GM23338 (cell line): ENCODE measurements around the gene MID1. TPM values are rescaled to one million over a fixed set of nuclear protein-coding genes. Genes with fewer than 3 reads are reported as not detected.

Experiments
- ATAC-seq: fragments of 200-7000 bp; cut with Tn5 transposase; 3 replicates; pipeline ENCODE4 v1.9.1; 2020
- DNase-seq: peaks from one replicate; pipeline ENCODE4 v3.0.0-alpha.2; 2015; ENCODE audit warnings: low spot score
- H2AFZ ChIP-seq: fragments of 200-600 bp; sonication (generic); 2 replicates; pipeline ENCODE4 v1.8.0; 2016; ENCODE audit warnings: antibody characterized with exemption, mild to moderate bottlenecking, moderate library complexity
- H3F3A ChIP-seq: fragments of 200-600 bp; sonication (generic); replicated peaks from 2 replicates; pipeline ENCODE4 v1.8.0; 2017; ENCODE audit warnings: antibody characterized with exemption, mixed run types, low read depth
- H3K27ac ChIP-seq: fragments of 200-600 bp; sonication (generic); 2 replicates; pipeline ENCODE4 v1.6.1; 2016; ENCODE audit warnings: low read depth
- H3K27me3 ChIP-seq: fragments of 200-600 bp; sonication (generic); 2 replicates; pipeline ENCODE4 v1.8.0; 2016; ENCODE audit warnings: mild to moderate bottlenecking, mixed run types, moderate library complexity; ENCODE audit not compliant: insufficient read depth
- H3K36me3 ChIP-seq: fragments of 200-600 bp; sonication (generic); 2 replicates; pipeline ENCODE4 v1.8.0; 2016; ENCODE audit warnings: mild to moderate bottlenecking; ENCODE audit not compliant: insufficient read depth
- H3K4me1 ChIP-seq: fragments of 200-600 bp; sonication (generic); 2 replicates; pipeline ENCODE4 v1.8.0; 2016; ENCODE audit warnings: mild to moderate bottlenecking, moderate library complexity; ENCODE audit not compliant: insufficient read depth
- H3K4me2 ChIP-seq: fragments of 200-600 bp; sonication (generic); 2 replicates; pipeline ENCODE4 v1.7.1; 2017; ENCODE audit warnings: mixed run types
- H3K4me3 ChIP-seq: fragments of 200-600 bp; sonication (generic); 2 replicates; pipeline ENCODE4 v1.6.1; 2016; ENCODE audit warnings: mixed run types
- H3K79me2 ChIP-seq: fragments of 200-600 bp; sonication (generic); replicated peaks from 2 replicates; pipeline ENCODE4 v1.8.0; 2017; ENCODE audit warnings: mild to moderate bottlenecking; ENCODE audit not compliant: insufficient read depth
- H3K9me2 ChIP-seq: fragments of 200-600 bp; sonication (generic); 2 replicates; pipeline ENCODE4 v1.8.0; 2017; ENCODE audit not compliant: insufficient read depth
- H4K20me1 ChIP-seq: fragments of 200-600 bp; sonication (generic); replicated peaks from 2 replicates; pipeline ENCODE4 v1.8.0; 2017; ENCODE audit warnings: mild to moderate bottlenecking; ENCODE audit not compliant: insufficient read depth
- H3K27ac Mint-ChIP-seq: 2 replicates; pipeline ENCODE4 v1.8.0; 2020; ENCODE audit warnings: inconsistent platforms, mild to moderate bottlenecking, moderate library complexity, mixed read lengths
- H3K27me3 Mint-ChIP-seq: 3 replicates; pipeline ENCODE4 v1.8.0; 2022; ENCODE audit warnings: low read depth, mild to moderate bottlenecking, moderate library complexity, mixed read lengths, inconsistent platforms; ENCODE audit not compliant: insufficient read depth, poor library complexity
- H3K36me3 Mint-ChIP-seq: 3 replicates; pipeline ENCODE4 v1.8.0; 2021; ENCODE audit warnings: low read depth, mild to moderate bottlenecking, inconsistent platforms, moderate library complexity, mixed read lengths
- H3K4me1 Mint-ChIP-seq: 3 replicates; pipeline ENCODE4 v1.8.0; 2020; ENCODE audit warnings: mild to moderate bottlenecking, inconsistent platforms, mixed read lengths
- H3K4me3 Mint-ChIP-seq: 3 replicates; pipeline ENCODE4 v1.8.0; 2021; ENCODE audit warnings: moderate library complexity, mild to moderate bottlenecking, inconsistent platforms, mixed read lengths
- H3K9me3 Mint-ChIP-seq: 3 replicates; pipeline ENCODE4 v1.8.0; 2020; ENCODE audit warnings: moderate library complexity, mild to moderate bottlenecking, inconsistent platforms, mixed read lengths
- CTCF ChIP-seq, 2 experiments: fragments of 200-600 bp in 1 of 2; sonication (generic) in 1 of 2; conservative IDR thresholded peaks; 2 replicates each; pipeline versions ENCODE4 v1.5.1 to v1.6.1; 2016 to 2017; ENCODE audit warnings: antibody characterized with exemption in 2 of 2, low read depth in 2 of 2, mild to moderate bottlenecking in 2 of 2, moderate library complexity in 1 of 2
- ETS1 ChIP-seq: IDR thresholded peaks from 2 replicates; pipeline ENCODE4 v1.6.1; 2016; ENCODE audit warnings: antibody characterized with exemption
- EZH2 ChIP-seq: fragments of 200-600 bp; sonication (generic); IDR thresholded peaks from one replicate; pipeline ENCODE4 v1.8.0; 2017; ENCODE audit warnings: antibody characterized with exemption, mild to moderate bottlenecking, low read depth; ENCODE audit not compliant: unreplicated experiment
- EZH2phosphoT487 ChIP-seq: fragments of 200-600 bp; sonication (generic); IDR thresholded peaks from one replicate; pipeline ENCODE4 v1.8.1; 2018; ENCODE audit warnings: antibody characterized with exemption; ENCODE audit not compliant: unreplicated experiment
- JUNB ChIP-seq: IDR thresholded peaks from one replicate; pipeline ENCODE4 v1.6.1; 2016; ENCODE audit warnings: antibody characterized with exemption; ENCODE audit not compliant: unreplicated experiment
- NANOG ChIP-seq: IDR thresholded peaks from 2 replicates; pipeline ENCODE4 v1.6.1; 2016; ENCODE audit warnings: antibody characterized with exemption, borderline replicate concordance
- POLR2AphosphoS5 ChIP-seq: IDR thresholded peaks from 2 replicates; pipeline ENCODE4 v1.6.1; 2016; ENCODE audit warnings: antibody characterized with exemption, low read depth
- REST ChIP-seq: IDR thresholded peaks from one replicate; pipeline ENCODE4 v1.6.1; 2018; ENCODE audit warnings: antibody characterized with exemption; ENCODE audit not compliant: unreplicated experiment
- STAT1 ChIP-seq: IDR thresholded peaks from one replicate; pipeline ENCODE4 v1.6.1; 2016; ENCODE audit warnings: antibody characterized with exemption; ENCODE audit not compliant: unreplicated experiment
- ZNF114 ChIP-seq: fragments of 250-450 bp; sonication (Bioruptor Pico); IDR thresholded peaks from 2 replicates; pipeline ENCODE4 v1.5.0; 2020; ENCODE audit warnings: mild to moderate bottlenecking, moderate library complexity
- polyA plus RNA-seq: library from polyadenylated mRNA; unstranded; fragments of >200 nt; fragmentation: Nextera tagmentation; extraction: Ambion mirVana; gene quantifications from 2 replicates; pipeline ENCODE4 v1.2.1, GENCODE V29; 2016
- total RNA-seq: library from RNA; depleted of rRNA; stranded (reverse); fragments of >200 nt; shearing (Covaris generic); gene quantifications from 2 replicates; pipeline ENCODE4 v1.2.3, GENCODE V29; 2014

Gene MID1
- total and polyA plus RNA-seq, 2 experiments from 2014 or later, result 27.2 to 39.3 TPM

GRCh38 chrX:10549280-10549679 is 71.1 kb downstream of the MID1 start:
- Histone ChIP-seq H3K4me3 (no peak overlapping the region), H3K4me2 (no peak overlapping the region), H3K27me3 (no peaks in the 10 kb centered on the region), H3K4me1 (peaks cover 46% of the 10 kb centered on the region), H2AFZ (no peak overlapping the region), H3K9me2 (no peaks in the 10 kb centered on the region), H4K20me1 (no peaks in the 10 kb centered on the region), H3K79me2 (peaks cover 29% of the 10 kb centered on the region), H3K27ac (no peak overlapping the region), H3K36me3 (no peaks in the 10 kb centered on the region), H3F3A (no peaks in the 10 kb centered on the region)
- H3K27ac Mint-ChIP-seq, result 0 out of 2 replicates have a peak overlapping the region, but pooled peaks have one; percentile 27
- DNase-seq (no peak), ATAC-seq (no peak)
- TF ChIP-seq JUNB, result no peak
- TF ChIP-seq EZH2, result no peak
- TF ChIP-seq ZNF114, result no peak
- peaks cover 44% of the 10 kb centered on the region for H3K4me1 Mint-ChIP-seq
- H3K27me3 Mint-ChIP-seq, result peaks cover 2% of the 10 kb centered on the region
- H3K4me3 Mint-ChIP-seq, result no peak overlapping the region
- H3K9me3 Mint-ChIP-seq, result no peaks in the 10 kb centered on the region
- H3K36me3 Mint-ChIP-seq, result no peaks in the 10 kb centered on the region

- Histone ChIP-seq H3K4me1 (peaks cover 50% of the 10 kb centered on the region), H2AFZ (no peak overlapping the region), H3F3A (no peaks in the 10 kb centered on the region), H3K27ac (no peak overlapping the region), H3K4me2 (no peak overlapping the region), H3K9me2 (no peaks in the 10 kb centered on the region), H3K79me2 (peaks cover 24% of the 10 kb centered on the region), H3K36me3 (no peaks in the 10 kb centered on the region), H3K27me3 (no peaks in the 10 kb centered on the region), H4K20me1 (no peaks in the 10 kb centered on the region), H3K4me3 (no peak overlapping the region)
- Mint-ChIP-seq H3K36me3 (no peaks in the 10 kb centered on the region), H3K9me3 (no peaks in the 10 kb centered on the region), H3K27me3 (peaks cover 2% of the 10 kb centered on the region), H3K4me3 (no peak overlapping the region), H3K4me1 (peaks cover 45% of the 10 kb centered on the region), H3K27ac (peak overlapping the region; percentile 69; the same call in 1 of the 2 replicates)
- DNase-seq (no peak), ATAC-seq (no peak)
- TF ChIP-seq ETS1, result no peak
- no peak for TF ChIP-seq CTCF (conservative IDR thresholded peaks at IDR 0.05; ENCODE audit: low read depth in 2 of 2)
- no peak for TF ChIP-seq NANOG
- no peak for TF ChIP-seq JUNB
- TF ChIP-seq STAT1, result no peak
- no peak for TF ChIP-seq EZH2phosphoT487
- no peak for TF ChIP-seq ZNF114
- no peak for TF ChIP-seq REST
- no peak for TF ChIP-seq POLR2AphosphoS5
These were observed 71.7 kb downstream of the MID1 start for GRCh38 chrX:10548688-10549087.
